ENCODE data around the gene ABHD18.
A peak's percentile ranks its signal among the peaks of the same experiment; 100 is the strongest.
"Not testable (repeated sequence)": the region's sequence is repeated elsewhere in the genome, so short reads cannot be mapped to it uniquely, and the experiment has no call there.

ABHD18 gene

DNA sequence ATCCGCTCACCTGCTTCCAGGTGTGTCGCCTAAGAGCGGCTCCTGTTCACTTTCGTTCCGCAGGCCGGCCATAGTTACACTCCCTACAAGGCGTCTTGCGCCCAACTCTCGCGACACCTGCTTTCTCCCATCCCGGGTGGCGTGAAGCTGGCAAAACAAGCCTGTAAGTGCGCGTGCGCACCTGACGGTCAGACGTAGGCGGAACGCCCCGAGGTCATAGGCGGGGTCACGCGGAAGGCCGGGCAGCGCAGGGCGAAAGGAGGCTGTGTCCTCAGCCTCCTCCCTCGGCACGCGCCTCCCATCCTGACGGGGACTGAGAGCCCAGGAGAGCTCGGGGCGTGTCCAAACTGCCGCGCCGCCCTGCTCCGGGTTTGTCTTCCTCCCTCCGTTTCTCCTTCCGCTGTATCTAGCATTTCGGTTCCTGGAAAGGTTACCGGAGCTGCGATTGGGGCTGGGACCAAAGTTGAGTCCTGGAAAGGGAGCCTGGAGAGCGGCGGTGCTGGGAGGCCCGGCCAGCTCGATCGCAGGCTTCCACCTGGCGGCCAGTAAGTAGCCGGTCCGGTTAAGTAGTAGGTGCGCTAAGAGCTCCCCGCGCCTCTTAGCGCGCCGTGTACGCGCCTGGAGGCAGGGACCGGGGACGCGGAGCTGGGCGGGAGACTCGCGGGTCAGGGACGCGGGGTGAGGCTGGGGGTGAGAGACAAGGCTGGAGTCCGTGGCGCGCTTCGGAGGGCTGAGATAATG is at the start of gene ABHD18, which contains the start of gene MFSD8:
TSS of gene ABHD18 (plus strand) at position 345 of the 741 bp plus-strand sequence. CDS start 17,550 bp downstream, outside the sequence.
TSS of gene MFSD8 (minus strand) at position 112 of the 741 bp plus-strand sequence. CDS start at position 72, 40 bp downstream.
- DNase-seq (ENCODE audit: low read depth in 2 of 2): peak; percentile 94

DNA sequence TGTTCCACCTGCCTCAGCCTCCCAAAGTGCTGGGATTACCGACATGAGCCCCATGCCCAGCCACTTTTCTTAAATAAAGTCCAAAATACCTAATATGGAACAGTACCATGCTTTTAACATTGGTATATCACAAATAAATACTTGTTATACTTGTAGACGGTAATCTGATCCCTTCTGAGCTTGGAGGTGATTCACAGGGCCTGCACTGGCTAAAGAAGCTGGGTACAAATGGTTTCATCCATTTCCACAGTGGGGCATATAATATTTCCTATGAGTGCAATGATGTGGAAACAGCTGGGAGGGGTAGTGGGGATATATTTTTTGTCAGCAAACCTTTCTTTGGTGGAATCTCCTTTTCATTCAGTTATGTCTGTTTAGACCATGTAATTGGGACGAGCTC is 48.7 kb upstream of the ABHD18 start:
- DNase-seq (ENCODE audit: low read depth in 2 of 2): no peak

GRCh38 chr4:127917151-127917550 is 48.1 kb upstream of the ABHD18 start:
- DNase-seq (ENCODE audit: low read depth in 2 of 2): no peak

DNA sequence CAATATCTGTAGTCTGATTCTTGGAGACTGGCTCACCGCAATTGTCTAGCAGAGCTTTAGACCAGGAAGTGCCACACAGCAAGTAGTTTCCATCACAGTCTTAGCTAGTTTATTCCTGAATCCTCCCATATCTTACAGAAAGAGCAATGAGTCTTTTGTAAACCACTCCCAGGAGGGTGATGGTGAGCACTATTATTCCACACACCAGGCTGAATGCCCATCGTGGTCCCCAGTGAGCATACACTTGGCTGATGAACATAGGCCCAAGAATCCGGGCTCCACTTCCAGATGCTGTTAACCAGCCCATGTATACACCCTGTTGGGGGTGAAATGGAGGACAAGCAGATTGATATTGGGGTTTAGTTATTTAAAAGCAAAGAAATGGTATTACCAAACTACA is 44.7 kb upstream of the ABHD18 start:
- no peak for DNase-seq (ENCODE audit: low read depth in 2 of 2)

GRCh38 chr4:127922226-127922625 is 43.0 kb upstream of the ABHD18 start:
- no peak for DNase-seq (ENCODE audit: low read depth in 2 of 2)

DNA sequence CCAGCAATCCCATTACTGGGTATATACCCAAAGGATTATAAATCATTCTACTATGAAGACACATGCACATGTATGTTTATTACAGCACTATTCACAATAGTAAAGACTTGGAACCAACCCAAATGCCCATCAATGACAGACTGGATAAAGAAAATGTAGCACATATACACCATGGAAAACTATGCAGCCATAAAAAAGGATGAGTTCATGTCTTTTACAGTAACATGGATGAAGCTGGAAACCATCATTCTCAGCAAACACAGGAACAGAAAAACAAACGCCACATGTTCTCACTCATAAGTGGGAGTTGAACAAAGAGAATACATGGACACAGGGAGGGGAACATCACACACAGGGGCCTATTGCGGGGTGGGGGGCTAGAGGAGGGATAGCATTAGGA is 39.5 kb upstream of the ABHD18 start:
- DNase-seq (ENCODE audit: low read depth in 2 of 2): not testable (repeated sequence)

DNA sequence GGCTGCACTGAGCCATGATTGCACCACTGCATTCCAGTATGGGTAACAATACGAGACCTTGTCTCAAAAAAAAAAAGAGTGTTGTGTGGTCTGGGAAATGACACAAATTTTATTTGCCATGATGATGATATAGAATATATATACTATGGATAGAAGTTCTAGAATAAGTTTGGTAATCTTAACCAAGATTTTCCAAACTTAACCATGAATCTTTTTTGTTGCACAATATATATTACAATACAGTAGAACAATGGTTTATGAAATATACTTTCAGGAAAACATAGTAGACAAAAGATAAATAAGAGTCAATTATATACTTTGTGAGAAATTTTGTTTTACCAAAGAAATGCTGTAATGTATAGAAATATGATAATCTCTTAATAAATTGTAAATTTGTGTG is 35.0 kb upstream of the ABHD18 start:
- no peak for DNase-seq (ENCODE audit: low read depth in 2 of 2)

- DNase-seq (ENCODE audit: low read depth in 2 of 2): not testable (repeated sequence)
Measured at GRCh38 chr4:127931836-127932235, 33.4 kb upstream of the ABHD18 start.

DNA sequence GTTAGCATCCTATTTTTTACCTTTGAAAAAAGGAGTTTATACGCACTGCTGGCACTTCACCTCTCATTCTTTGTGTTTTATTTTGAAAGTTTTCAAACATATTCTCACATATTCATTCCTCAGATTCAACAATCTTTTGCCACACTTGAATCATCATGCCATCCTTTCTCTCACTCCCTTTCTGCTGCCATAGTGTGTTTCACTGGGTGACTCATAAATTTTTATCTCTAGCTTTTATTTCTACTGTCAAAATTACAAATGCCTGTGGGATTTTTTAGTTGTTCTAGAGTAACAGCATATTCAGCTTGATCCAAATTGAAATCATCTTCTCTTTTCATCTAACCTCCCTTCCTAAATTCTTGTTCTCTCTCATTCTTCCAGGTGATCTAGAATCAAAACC is 28.2 kb upstream of the ABHD18 start:
- no peak for DNase-seq (ENCODE audit: low read depth in 2 of 2)

- DNase-seq (ENCODE audit: low read depth in 2 of 2): no peak
Measured at GRCh38 chr4:127957105-127957504, 8.1 kb upstream of the ABHD18 start.

DNA sequence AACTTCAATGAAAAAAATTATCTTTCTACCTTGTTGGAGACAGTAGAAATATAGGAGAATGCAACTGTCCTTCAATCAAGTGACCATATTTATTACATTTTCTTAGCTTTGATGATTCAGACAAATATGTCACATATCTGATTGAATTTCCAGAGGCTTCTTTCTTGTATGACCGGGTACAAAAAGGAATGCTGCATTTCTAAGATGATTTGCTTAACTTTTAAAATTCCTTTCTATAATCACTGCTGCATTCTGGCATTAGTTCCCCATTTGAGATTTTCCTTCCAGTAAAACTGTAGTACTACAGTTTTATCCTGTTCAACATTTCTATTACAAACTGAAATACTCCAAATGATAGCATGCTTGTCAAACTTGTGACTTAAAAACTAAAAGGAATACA is 5.4 kb upstream of the ABHD18 start:
- DNase-seq (ENCODE audit: low read depth in 2 of 2): no peak

GRCh38 chr4:127963633-127964398 is 1.4 kb upstream of the ABHD18 start:
- DNase-seq (ENCODE audit: low read depth in 2 of 2): not testable (repeated sequence)

DNA sequence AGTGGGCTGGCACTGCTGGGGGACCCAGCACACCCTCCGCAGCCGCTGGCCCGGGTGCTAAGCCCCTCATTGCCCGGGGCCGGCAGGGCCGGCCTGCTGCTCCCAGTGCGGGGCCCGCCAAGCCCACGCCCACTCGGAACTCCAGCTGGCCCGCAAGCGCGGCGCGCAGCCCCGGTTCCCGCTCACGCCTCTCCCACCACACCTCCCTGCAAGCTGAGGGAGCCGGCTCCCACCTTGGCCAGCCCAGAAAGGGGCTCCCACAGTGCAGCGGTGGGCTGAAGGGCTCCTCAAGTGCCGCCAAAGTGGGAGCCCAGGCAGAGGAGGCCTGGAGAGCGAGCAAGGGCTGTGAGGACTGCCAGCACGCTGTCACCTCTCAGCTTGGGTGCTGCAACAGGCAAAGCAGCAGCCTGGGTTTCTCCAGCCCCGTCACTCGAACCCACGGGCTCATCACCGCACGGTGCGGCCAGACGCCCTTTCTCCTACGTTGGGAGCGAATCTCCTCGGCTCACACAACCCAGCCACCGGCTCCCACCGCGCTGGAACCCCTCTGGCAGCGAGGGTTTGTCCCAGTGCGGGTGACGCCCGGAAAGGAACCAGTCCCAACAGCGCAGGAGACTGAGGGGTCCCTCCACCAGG is 662 bp upstream of the ABHD18 start:
- not testable (repeated sequence) for DNase-seq (ENCODE audit: low read depth in 2 of 2)

DNA sequence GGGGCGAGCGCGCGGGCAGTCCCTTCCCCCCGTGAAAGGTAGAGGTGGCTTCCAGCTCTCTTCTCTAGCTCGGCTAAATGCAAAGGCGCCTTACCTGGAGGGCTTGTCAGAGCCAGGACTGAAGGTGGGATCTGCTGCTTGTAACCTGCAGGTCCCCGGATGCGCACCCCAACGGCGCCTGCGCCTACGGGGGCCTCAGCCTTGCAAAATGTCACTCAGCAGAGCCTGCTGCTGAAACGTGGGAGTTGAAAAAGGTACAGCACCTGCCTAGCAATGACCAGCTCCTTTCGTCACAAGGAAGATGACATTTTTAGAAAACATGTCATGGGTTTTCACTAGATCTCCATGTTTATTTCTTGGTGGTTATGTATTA is 583 bp downstream of the ABHD18 start:
- DNase-seq (ENCODE audit: low read depth in 2 of 2): no peak

DNA sequence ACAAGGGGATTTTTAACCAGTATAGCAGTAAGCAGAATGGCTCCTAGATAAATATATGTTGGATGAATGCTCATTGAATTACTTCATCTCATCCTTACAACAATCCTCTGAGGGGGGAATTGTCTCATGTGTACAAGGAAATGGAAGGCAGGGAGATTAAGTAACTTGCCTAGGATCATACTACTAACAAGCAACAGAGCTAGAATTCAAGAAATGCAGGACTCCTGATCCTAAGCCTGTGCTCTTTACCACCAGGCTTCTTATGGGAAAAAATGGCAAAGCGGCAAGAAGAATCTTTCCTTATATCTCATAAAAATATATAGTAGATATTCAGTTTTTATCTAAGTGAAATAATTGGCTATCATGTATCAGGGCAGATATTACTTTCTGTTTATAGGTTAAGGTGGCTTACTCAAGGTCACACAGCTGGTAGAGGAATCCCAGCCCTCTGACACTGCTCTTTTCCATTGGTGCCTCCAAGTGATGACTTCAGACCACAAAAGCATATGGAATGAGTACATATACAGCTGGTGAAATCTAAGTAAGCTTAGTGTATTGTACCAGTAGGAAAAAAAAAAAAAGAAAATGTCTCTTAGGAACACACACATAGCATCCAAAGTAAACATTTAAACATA is 2.1 kb downstream of the ABHD18 start:
- no peak for DNase-seq (ENCODE audit: low read depth in 2 of 2)

- DNase-seq (ENCODE audit: low read depth in 2 of 2): no peak
Measured at GRCh38 chr4:127968586-127968985, 3.4 kb downstream of the ABHD18 start.

GRCh38 chr4:127970925-127971324 is 5.7 kb downstream of the ABHD18 start:
- DNase-seq (ENCODE audit: low read depth in 2 of 2): not testable (repeated sequence)

- no peak for DNase-seq (ENCODE audit: low read depth in 2 of 2)
Measured at GRCh38 chr4:127975121-127975770, 10.0 kb downstream of the ABHD18 start.

GRCh38 chr4:127978930-127979329 is 13.7 kb downstream of the ABHD18 start:
- no peak for DNase-seq (ENCODE audit: low read depth in 2 of 2)

DNA sequence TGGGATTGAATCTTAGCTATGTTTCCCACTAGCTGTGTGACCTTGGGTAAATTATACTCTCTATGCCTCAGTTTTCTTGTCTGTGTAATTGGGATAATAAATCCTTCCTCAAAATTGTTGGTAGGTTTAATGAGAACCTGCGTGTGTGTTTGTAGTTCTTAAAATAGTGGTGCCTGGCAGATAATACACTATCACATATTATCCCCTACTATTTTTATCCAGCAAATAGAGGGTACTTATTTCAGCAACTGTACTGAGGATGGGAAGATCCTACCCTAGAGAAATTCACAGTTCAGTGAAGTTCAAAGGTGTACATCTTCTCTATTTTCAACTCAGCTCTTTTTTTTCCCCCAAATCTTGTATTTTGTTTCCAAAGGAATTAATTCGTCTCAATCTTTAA is 17.2 kb downstream of the ABHD18 start:
- no peak for DNase-seq (ENCODE audit: low read depth in 2 of 2)

- DNase-seq (ENCODE audit: low read depth in 2 of 2): no peak
Measured at GRCh38 chr4:127985989-127986388, 20.8 kb downstream of the ABHD18 start.

DNA sequence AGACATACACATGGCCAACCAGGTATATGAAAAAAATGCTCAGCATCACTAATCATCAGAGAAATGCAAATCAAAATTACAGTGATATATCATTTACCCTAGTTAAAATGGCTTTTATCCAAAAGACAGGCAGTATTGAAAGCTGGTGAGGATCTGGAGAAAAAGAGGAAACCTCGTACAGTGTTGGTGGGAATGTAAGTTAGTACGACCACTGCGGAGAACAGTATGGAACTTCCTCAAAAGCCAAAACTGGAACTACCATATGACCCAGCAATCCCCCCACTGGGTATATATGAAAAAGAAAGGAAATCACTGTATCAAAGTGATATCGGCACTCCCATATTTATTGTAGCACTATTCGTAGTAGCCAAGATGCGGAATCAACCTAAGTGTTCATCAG is 23.4 kb downstream of the ABHD18 start:
- DNase-seq (ENCODE audit: low read depth in 2 of 2): no peak
